ENCODE results near the gene LDB2. TPM values are rescaled to one million over a fixed set of nuclear protein-coding genes. Genes with fewer than 3 reads are reported as not detected.

The LDB2 gene
- total and polyA plus RNA-seq, 2 donors from 2014 or later: 26.9 to 59.9 TPM

GRCh38 chr4:16807355-16807754, 91.1 kb downstream of the LDB2 start:
- DNase-seq: peak in 2 of 5 donors; percentile 33 to 71
- TF ChIP-seq CTCF (IDR thresholded peaks at IDR 0.05; ENCODE audit: borderline replicate concordance, extremely low read depth, insufficient read depth): no peak
- no peak for FAIRE-seq

GRCh38 chr4:16804581-16804980, 93.9 kb downstream of the LDB2 start:
- H3K27ac ChIP-seq (ENCODE audit: low read depth in 2 of 2, low read length in 2 of 2): no peak overlapping the region
- intact Hi-C loops (cut with DNase I): no loop called here
- DNase-seq: no peak
- H3K27me3 ChIP-seq (ENCODE audit: control insufficient read depth, insufficient read depth, low read length): no peaks in the 10 kb centered on the region
- no peak for TF ChIP-seq CTCF (IDR thresholded peaks at IDR 0.05; ENCODE audit: borderline replicate concordance, extremely low read depth, insufficient read depth)
- no peak for FAIRE-seq
- no peaks in the 10 kb centered on the region for H3K9me3 ChIP-seq (ENCODE audit: control insufficient read depth in 2 of 3, insufficient read depth in 1 of 3, low read length in 3 of 3)
- H3K36me3 ChIP-seq (ENCODE audit: control insufficient read depth in 2 of 3, insufficient read depth in 3 of 3, low read length in 3 of 3): peaks cover 0 to 2% (median 0%) of the 10 kb centered on the region in 3 donors
- no peak overlapping the region for H3K9ac ChIP-seq (ENCODE audit: low read length in 3 of 3)
- H3K4me3 ChIP-seq (ENCODE audit: low read length in 3 of 3): no peak overlapping the region
- H3K4me1 ChIP-seq (ENCODE audit: control insufficient read depth in 2 of 3, insufficient read depth in 2 of 3, low read depth in 1 of 3, low read length in 3 of 3): no peaks in the 10 kb centered on the region

More at GRCh38 chr4:16807355-16807754, 91.1 kb downstream of the LDB2 start:
- H3K36me3 ChIP-seq (ENCODE audit: control insufficient read depth in 2 of 3, insufficient read depth in 3 of 3, low read length in 3 of 3): peaks cover 0 to 2% (median 0%) of the 10 kb centered on the region in 3 donors
- no peaks in the 10 kb centered on the region for H3K4me1 ChIP-seq (ENCODE audit: control insufficient read depth in 2 of 3, insufficient read depth in 2 of 3, low read depth in 1 of 3, low read length in 3 of 3)
- intact Hi-C loops (cut with DNase I): no loop called here
- no peak overlapping the region for H3K4me3 ChIP-seq (ENCODE audit: low read length in 3 of 3)
- H3K9me3 ChIP-seq (ENCODE audit: control insufficient read depth in 2 of 3, insufficient read depth in 1 of 3, low read length in 3 of 3): no peaks in the 10 kb centered on the region
- no peaks in the 10 kb centered on the region for H3K27me3 ChIP-seq (ENCODE audit: control insufficient read depth, insufficient read depth, low read length)
- H3K9ac ChIP-seq (ENCODE audit: low read length in 3 of 3): no peak overlapping the region
- H3K27ac ChIP-seq (ENCODE audit: low read depth in 2 of 2, low read length in 2 of 2): no peak overlapping the region

- H3K27me3 ChIP-seq (ENCODE audit: control insufficient read depth, insufficient read depth, low read length): no peaks in the 10 kb centered on the region
- no peak for FAIRE-seq
- no peak for DNase-seq
- no peak overlapping the region for H3K27ac ChIP-seq (ENCODE audit: low read depth in 2 of 2, low read length in 2 of 2)
- no peak for TF ChIP-seq CTCF (IDR thresholded peaks at IDR 0.05; ENCODE audit: borderline replicate concordance, extremely low read depth, insufficient read depth)
- intact Hi-C loops (cut with DNase I): no loop called here
- H3K36me3 ChIP-seq (ENCODE audit: control insufficient read depth in 2 of 3, insufficient read depth in 3 of 3, low read length in 3 of 3): no peaks in the 10 kb centered on the region
- no peak overlapping the region for H3K9ac ChIP-seq (ENCODE audit: low read length in 3 of 3)
- no peaks in the 10 kb centered on the region for H3K9me3 ChIP-seq (ENCODE audit: control insufficient read depth in 2 of 3, insufficient read depth in 1 of 3, low read length in 3 of 3)
- no peaks in the 10 kb centered on the region for H3K4me1 ChIP-seq (ENCODE audit: control insufficient read depth in 2 of 3, insufficient read depth in 2 of 3, low read depth in 1 of 3, low read length in 3 of 3)
- H3K4me3 ChIP-seq (ENCODE audit: low read length in 3 of 3): no peak overlapping the region
Observed at GRCh38 chr4:16802044-16802443, 96.4 kb downstream of the LDB2 start.

- no peak for DNase-seq
- no peak for TF ChIP-seq CTCF (IDR thresholded peaks at IDR 0.05; ENCODE audit: borderline replicate concordance, extremely low read depth, insufficient read depth)
- no peak overlapping the region for H3K27ac ChIP-seq (ENCODE audit: low read depth in 2 of 2, low read length in 2 of 2)
Observed at GRCh38 chr4:16801356-16801755, 97.1 kb downstream of the LDB2 start.

More at GRCh38 chr4:16801356-16801755, 97.1 kb downstream of the LDB2 start:
- Histone ChIP-seq H3K4me1 (ENCODE audit: control insufficient read depth in 2 of 3, insufficient read depth in 2 of 3, low read depth in 1 of 3, low read length in 3 of 3) (no peaks in the 10 kb centered on the region), H3K4me3 (ENCODE audit: low read length in 3 of 3) (no peak overlapping the region), H3K36me3 (ENCODE audit: control insufficient read depth in 2 of 3, insufficient read depth in 3 of 3, low read length in 3 of 3) (no peaks in the 10 kb centered on the region), H3K9ac (ENCODE audit: low read length in 3 of 3) (no peak overlapping the region), H3K27me3 (ENCODE audit: control insufficient read depth, insufficient read depth, low read length) (no peaks in the 10 kb centered on the region), H3K9me3 (ENCODE audit: control insufficient read depth in 2 of 3, insufficient read depth in 1 of 3, low read length in 3 of 3) (no peaks in the 10 kb centered on the region)
- no peak for FAIRE-seq
- intact Hi-C loops (cut with DNase I): no loop called here

All from kidney (tissue), 14 donors.